Measurements from ENCODE around the gene FCRL5.

The FCRL5 gene

DNA sequence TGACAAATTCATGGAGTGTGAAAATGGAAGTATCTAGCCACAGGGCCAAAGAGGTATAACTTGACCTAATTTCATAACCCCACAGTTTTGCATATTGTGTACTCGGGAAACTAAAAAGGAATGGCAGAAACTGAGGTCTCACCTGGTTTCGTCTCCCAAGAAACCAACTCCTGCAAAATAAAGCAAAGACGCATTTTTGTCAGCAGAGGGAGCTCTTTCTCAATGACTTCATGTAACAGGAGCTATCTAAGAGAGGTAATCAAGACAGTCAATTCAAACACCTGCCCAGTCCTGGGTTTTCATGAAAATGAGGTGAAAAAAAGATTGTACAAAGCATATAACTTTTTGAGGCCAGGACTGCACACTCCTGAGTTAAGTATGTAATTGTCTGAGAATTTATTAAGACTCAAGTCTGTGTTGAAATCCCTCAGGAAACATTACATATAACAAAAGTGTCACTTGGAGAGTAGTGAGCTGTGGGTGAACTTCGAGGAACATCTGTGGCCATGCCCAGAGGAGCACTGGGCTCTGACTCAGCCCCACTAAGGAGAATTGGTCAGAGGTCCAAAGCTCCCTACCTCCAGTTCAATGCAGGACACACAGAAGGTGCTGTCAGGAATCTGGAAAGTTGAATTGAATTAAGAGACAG, 28.0 kb upstream of the FCRL5 start:
- H3K4me1 ChIP-seq (ENCODE audit: control insufficient read depth, insufficient read depth, low read depth, low read length), result no peaks in the 10 kb centered on the region
- no peak overlapping the region for H2BK12ac ChIP-seq (ENCODE audit: low read length in 2 of 2)
- peak; percentile 55 for DNase-seq
- H3K4me3 ChIP-seq (ENCODE audit: insufficient read depth in 1 of 2, low read depth in 1 of 2, low read length in 2 of 2), result no peak overlapping the region
- no peak overlapping the region for H3K4me2 ChIP-seq (ENCODE audit: low read length, poor library complexity, severe bottlenecking)
- H3K9me3 ChIP-seq (ENCODE audit: control insufficient read depth, low read length), result peaks cover 6% of the 10 kb centered on the region
- H3K23ac ChIP-seq (ENCODE audit: low read length in 2 of 2), result no peak overlapping the region
- H3K14ac ChIP-seq (ENCODE audit: low read length in 2 of 2), result no peak overlapping the region
- no peak overlapping the region for H2AK5ac ChIP-seq (ENCODE audit: low read length, severe bottlenecking)
- no peak overlapping the region for H3K18ac ChIP-seq (ENCODE audit: low read depth in 1 of 2, low read length in 2 of 2)
- H2BK15ac ChIP-seq (ENCODE audit: low read depth, poor library complexity, severe bottlenecking), result no peak overlapping the region
- no peak overlapping the region for H2AFZ ChIP-seq (ENCODE audit: low read depth, low read length)
- no peak overlapping the region for H3K27ac ChIP-seq (ENCODE audit: low read length, poor library complexity, severe bottlenecking)
- WGBS, result 29% methylated on average over 3 of the region's 4 CpGs
- H3K9ac ChIP-seq (ENCODE audit: low read length), result no peak overlapping the region
- H3K79me1 ChIP-seq (replicated peaks; ENCODE audit: low read length, poor library complexity, severe bottlenecking), result no peaks in the 10 kb centered on the region
- H2BK5ac ChIP-seq (ENCODE audit: low read depth, low read length, poor library complexity, severe bottlenecking), result no peak overlapping the region
- H2BK120ac ChIP-seq (ENCODE audit: low read depth, low read length), result no peak overlapping the region
- H3K36me3 ChIP-seq (ENCODE audit: control insufficient read depth in 1 of 2, insufficient read depth in 2 of 2, low read depth in 1 of 2, low read length in 2 of 2), result no peaks in the 10 kb centered on the region
- no peak overlapping the region for H4K8ac ChIP-seq (ENCODE audit: low read length)
- H3K4ac ChIP-seq (ENCODE audit: low read depth in 1 of 2, low read length in 2 of 2), result no peak overlapping the region
- peaks cover 5 to 26% of the 10 kb centered on the region in 2 experiments for H3K27me3 ChIP-seq (ENCODE audit: control insufficient read depth in 1 of 2, insufficient read depth in 1 of 2, low read length in 2 of 2)
- no peak overlapping the region for H4K91ac ChIP-seq (ENCODE audit: low read length)

DNA sequence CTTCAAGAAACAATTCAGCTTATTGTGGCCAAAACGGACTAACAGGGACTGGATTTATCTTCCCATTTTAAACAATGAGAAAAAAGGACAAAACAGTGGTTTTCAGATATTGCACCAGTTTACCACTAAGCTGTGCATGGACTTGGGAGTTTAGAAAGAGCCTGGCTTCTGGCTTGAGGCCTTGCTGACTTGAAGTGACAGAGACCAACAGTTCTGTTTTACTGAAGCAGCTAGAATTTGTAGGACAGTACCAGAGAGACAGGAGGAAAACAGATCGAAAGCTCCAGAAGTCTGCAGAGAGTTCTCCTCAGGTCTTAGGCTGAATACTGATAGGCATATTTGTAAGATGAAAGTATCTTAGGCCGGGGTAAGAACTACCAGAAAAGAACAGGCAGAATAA, 25.1 kb upstream of the FCRL5 start:
- no peak overlapping the region for H3K4me3 ChIP-seq (ENCODE audit: insufficient read depth in 1 of 2, low read depth in 1 of 2, low read length in 2 of 2)
- DNase-seq, result no peak
- no peaks in the 10 kb centered on the region for H3K9me3 ChIP-seq (ENCODE audit: control insufficient read depth, low read length)
- H3K79me1 ChIP-seq (replicated peaks; ENCODE audit: low read length, poor library complexity, severe bottlenecking), result no peaks in the 10 kb centered on the region
- H2BK15ac ChIP-seq (ENCODE audit: low read depth, poor library complexity, severe bottlenecking), result no peak overlapping the region
- no peak overlapping the region for H2AFZ ChIP-seq (ENCODE audit: low read depth, low read length)
- no peak overlapping the region for H2BK120ac ChIP-seq (ENCODE audit: low read depth, low read length)
- no peak overlapping the region for H2AK5ac ChIP-seq (ENCODE audit: low read length, severe bottlenecking)
- no peak overlapping the region for H2BK12ac ChIP-seq (ENCODE audit: low read length in 2 of 2)
- H3K36me3 ChIP-seq (ENCODE audit: control insufficient read depth in 1 of 2, insufficient read depth in 2 of 2, low read depth in 1 of 2, low read length in 2 of 2), result no peaks in the 10 kb centered on the region
- peaks cover 5 to 35% of the 10 kb centered on the region in 2 experiments for H3K27me3 ChIP-seq (ENCODE audit: control insufficient read depth in 1 of 2, insufficient read depth in 1 of 2, low read length in 2 of 2)
- H4K8ac ChIP-seq (ENCODE audit: low read length), result no peak overlapping the region
- no peak overlapping the region for H3K4me2 ChIP-seq (ENCODE audit: low read length, poor library complexity, severe bottlenecking)
- H3K18ac ChIP-seq (ENCODE audit: low read depth in 1 of 2, low read length in 2 of 2), result no peak overlapping the region
- H3K27ac ChIP-seq (ENCODE audit: low read length, poor library complexity, severe bottlenecking), result no peak overlapping the region
- H2BK5ac ChIP-seq (ENCODE audit: low read depth, low read length, poor library complexity, severe bottlenecking), result no peak overlapping the region
- H3K4me1 ChIP-seq (ENCODE audit: control insufficient read depth, insufficient read depth, low read depth, low read length), result no peaks in the 10 kb centered on the region
- no peak overlapping the region for H3K4ac ChIP-seq (ENCODE audit: low read depth in 1 of 2, low read length in 2 of 2)
- no peak overlapping the region for H3K9ac ChIP-seq (ENCODE audit: low read length)
- H3K14ac ChIP-seq (ENCODE audit: low read length in 2 of 2), result no peak overlapping the region
- no peak overlapping the region for H4K91ac ChIP-seq (ENCODE audit: low read length)
- H3K23ac ChIP-seq (ENCODE audit: low read length in 2 of 2), result no peak overlapping the region
- WGBS, result 80% methylated on average over 2 of the region's 3 CpGs

DNA sequence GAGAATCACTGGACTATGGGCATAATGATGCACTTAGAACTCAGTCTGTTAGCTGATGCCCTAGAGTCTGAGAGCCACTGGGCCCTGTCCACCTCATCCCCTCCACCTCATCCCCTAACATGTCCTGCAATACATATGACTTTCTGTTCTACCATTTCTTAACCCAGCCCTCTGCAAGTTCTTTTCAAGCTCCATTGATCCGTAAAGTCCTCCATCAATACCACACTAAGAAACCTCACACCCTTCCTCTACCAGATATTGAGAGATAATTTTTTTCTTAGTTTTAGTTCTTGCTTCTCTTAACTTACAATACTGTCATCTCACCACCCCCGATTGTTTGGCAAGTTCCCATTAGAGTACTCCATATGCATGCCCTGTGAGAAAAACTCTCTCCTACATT, 23.4 kb upstream of the FCRL5 start:
- Histone ChIP-seq H2BK12ac (ENCODE audit: low read length in 2 of 2) (no peak overlapping the region), H3K4me1 (ENCODE audit: control insufficient read depth, insufficient read depth, low read depth, low read length) (no peaks in the 10 kb centered on the region), H3K9me3 (ENCODE audit: control insufficient read depth, low read length) (no peaks in the 10 kb centered on the region), H3K14ac (ENCODE audit: low read length in 2 of 2) (no peak overlapping the region), H3K4me3 (ENCODE audit: insufficient read depth in 1 of 2, low read depth in 1 of 2, low read length in 2 of 2) (no peak overlapping the region), H2BK15ac (ENCODE audit: low read depth, poor library complexity, severe bottlenecking) (no peak overlapping the region), H2AFZ (ENCODE audit: low read depth, low read length) (no peak overlapping the region), H3K9ac (ENCODE audit: low read length) (no peak overlapping the region), H2BK5ac (ENCODE audit: low read depth, low read length, poor library complexity, severe bottlenecking) (no peak overlapping the region), H3K4ac (ENCODE audit: low read depth in 1 of 2, low read length in 2 of 2) (no peak overlapping the region), H4K8ac (ENCODE audit: low read length) (no peak overlapping the region), H3K18ac (ENCODE audit: low read depth in 1 of 2, low read length in 2 of 2) (no peak overlapping the region), H3K27me3 (ENCODE audit: control insufficient read depth in 1 of 2, insufficient read depth in 1 of 2, low read length in 2 of 2) (peaks cover 5 to 28% of the 10 kb centered on the region in 2 experiments), H4K91ac (ENCODE audit: low read length) (no peak overlapping the region), H3K23ac (ENCODE audit: low read length in 2 of 2) (no peak overlapping the region), H3K27ac (ENCODE audit: low read length, poor library complexity, severe bottlenecking) (no peak overlapping the region), H3K79me1 (replicated peaks; ENCODE audit: low read length, poor library complexity, severe bottlenecking) (no peaks in the 10 kb centered on the region), H2BK120ac (ENCODE audit: low read depth, low read length) (no peak overlapping the region), H3K4me2 (ENCODE audit: low read length, poor library complexity, severe bottlenecking) (no peak overlapping the region), H2AK5ac (ENCODE audit: low read length, severe bottlenecking) (no peak overlapping the region), H3K36me3 (ENCODE audit: control insufficient read depth in 1 of 2, insufficient read depth in 2 of 2, low read depth in 1 of 2, low read length in 2 of 2) (no peaks in the 10 kb centered on the region)
- WGBS, result no CpG with 5 or more reads among the region's 2 CpGs
- DNase-seq, result no peak

DNA sequence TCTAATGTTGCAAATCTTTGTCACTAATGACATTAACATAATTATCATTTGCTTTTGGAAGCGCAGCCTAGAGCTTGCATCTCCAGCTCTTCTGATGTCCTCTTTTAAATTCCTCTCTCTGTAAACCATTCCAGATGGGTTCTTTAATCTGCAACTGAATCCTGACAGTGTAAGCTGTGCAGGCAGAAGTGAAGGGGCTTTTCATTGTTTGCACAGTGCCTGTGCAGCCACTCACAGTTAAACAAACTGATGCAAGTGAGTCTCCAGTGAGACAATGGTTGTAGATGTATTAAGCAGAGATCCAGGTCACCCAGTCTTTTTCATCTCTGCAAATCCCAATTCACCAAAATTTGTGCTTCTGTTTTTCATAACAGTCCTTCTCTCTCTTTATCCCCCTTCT, 22.5 kb upstream of the FCRL5 start:
- H3K4me2 ChIP-seq (ENCODE audit: low read length, poor library complexity, severe bottlenecking), result no peak overlapping the region
- H3K27ac ChIP-seq (ENCODE audit: low read length, poor library complexity, severe bottlenecking), result no peak overlapping the region
- WGBS, result 33% methylated on average over 1 of the region's 1 CpG
- no peak overlapping the region for H3K14ac ChIP-seq (ENCODE audit: low read length in 2 of 2)
- no peaks in the 10 kb centered on the region for H3K9me3 ChIP-seq (ENCODE audit: control insufficient read depth, low read length)
- H2BK12ac ChIP-seq (ENCODE audit: low read length in 2 of 2), result no peak overlapping the region
- no peaks in the 10 kb centered on the region for H3K4me1 ChIP-seq (ENCODE audit: control insufficient read depth, insufficient read depth, low read depth, low read length)
- no peak overlapping the region for H2AFZ ChIP-seq (ENCODE audit: low read depth, low read length)
- no peak overlapping the region for H2AK5ac ChIP-seq (ENCODE audit: low read length, severe bottlenecking)
- H2BK5ac ChIP-seq (ENCODE audit: low read depth, low read length, poor library complexity, severe bottlenecking), result no peak overlapping the region
- H2BK15ac ChIP-seq (ENCODE audit: low read depth, poor library complexity, severe bottlenecking), result no peak overlapping the region
- no peak overlapping the region for H4K91ac ChIP-seq (ENCODE audit: low read length)
- no peaks in the 10 kb centered on the region for H3K79me1 ChIP-seq (replicated peaks; ENCODE audit: low read length, poor library complexity, severe bottlenecking)
- no peak overlapping the region for H3K9ac ChIP-seq (ENCODE audit: low read length)
- no peak for DNase-seq
- peaks cover 5 to 28% of the 10 kb centered on the region in 2 experiments for H3K27me3 ChIP-seq (ENCODE audit: control insufficient read depth in 1 of 2, insufficient read depth in 1 of 2, low read length in 2 of 2)
- no peak overlapping the region for H2BK120ac ChIP-seq (ENCODE audit: low read depth, low read length)
- no peak overlapping the region for H3K4me3 ChIP-seq (ENCODE audit: insufficient read depth in 1 of 2, low read depth in 1 of 2, low read length in 2 of 2)
- no peak overlapping the region for H3K4ac ChIP-seq (ENCODE audit: low read depth in 1 of 2, low read length in 2 of 2)
- H3K18ac ChIP-seq (ENCODE audit: low read depth in 1 of 2, low read length in 2 of 2), result no peak overlapping the region
- H3K36me3 ChIP-seq (ENCODE audit: control insufficient read depth in 1 of 2, insufficient read depth in 2 of 2, low read depth in 1 of 2, low read length in 2 of 2), result no peaks in the 10 kb centered on the region
- H4K8ac ChIP-seq (ENCODE audit: low read length), result no peak overlapping the region
- no peak overlapping the region for H3K23ac ChIP-seq (ENCODE audit: low read length in 2 of 2)

Data from mesenchymal stem cell (in vitro differentiated cells and primary cell).